Measurements from ENCODE around the gene FCGR3A.
A peak's percentile ranks its signal among the peaks of the same experiment; 100 is the strongest.
"Not testable (repeated sequence)": the region's sequence is repeated elsewhere in the genome, so short reads cannot be mapped to it uniquely, and the experiment has no call there.

The FCGR3A gene

DNA sequence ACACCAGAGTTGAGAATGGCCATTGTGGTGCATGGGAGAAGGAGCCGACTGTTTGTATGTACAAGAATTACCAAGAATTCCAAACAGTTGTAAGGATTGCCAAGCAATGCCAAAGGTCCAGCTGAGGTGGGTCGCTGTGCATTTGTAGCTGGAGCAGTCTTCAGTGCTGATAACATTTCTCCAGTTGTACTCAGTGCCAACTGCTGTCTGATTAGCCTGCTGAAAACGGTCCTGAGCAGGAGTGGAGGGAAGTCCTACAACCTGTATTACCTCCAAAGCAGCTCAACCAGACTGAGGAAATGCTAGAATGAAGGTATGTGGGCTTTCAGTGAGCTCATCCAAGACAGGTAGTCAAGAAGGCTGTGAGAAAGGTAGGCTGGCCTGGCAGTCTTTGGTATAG lies 6.5 kb upstream of the FCGR3A start:
- not testable (repeated sequence) for DNase-seq

DNA sequence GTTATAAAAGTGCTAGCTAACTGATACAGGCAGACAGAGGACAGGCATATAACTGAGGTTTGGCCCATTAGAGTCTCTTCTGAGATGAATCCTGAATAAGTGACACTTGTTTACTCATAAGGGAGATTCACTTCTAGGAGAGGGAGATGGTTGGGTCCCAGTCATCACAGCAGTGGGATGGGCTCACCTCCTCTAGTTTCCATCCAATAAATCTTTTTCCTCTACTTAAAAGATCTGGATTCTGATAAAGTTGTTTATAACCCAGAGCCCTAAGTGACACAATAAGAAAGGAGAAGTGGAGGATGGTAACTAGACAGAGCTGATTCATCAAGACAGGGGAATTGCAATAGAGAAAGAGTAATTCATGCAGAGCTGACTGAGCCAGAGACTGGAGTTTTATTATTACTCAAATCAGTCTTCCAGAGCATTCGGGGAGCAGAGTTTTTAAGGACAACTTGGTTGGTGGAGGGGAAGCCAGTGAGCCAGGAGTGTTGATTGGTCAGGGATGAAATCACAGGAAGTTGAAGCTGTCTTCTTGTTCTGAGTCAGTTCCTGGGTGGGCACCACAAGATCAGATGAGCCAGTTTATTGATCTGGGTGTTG lies 5.3 kb upstream of the FCGR3A start:
- DNase-seq: peak in 1 of 5 experiments; percentile 19

GRCh38 chr1:161554340-161554739 lies 4.7 kb upstream of the FCGR3A start:
- DNase-seq: not testable (repeated sequence)

DNA sequence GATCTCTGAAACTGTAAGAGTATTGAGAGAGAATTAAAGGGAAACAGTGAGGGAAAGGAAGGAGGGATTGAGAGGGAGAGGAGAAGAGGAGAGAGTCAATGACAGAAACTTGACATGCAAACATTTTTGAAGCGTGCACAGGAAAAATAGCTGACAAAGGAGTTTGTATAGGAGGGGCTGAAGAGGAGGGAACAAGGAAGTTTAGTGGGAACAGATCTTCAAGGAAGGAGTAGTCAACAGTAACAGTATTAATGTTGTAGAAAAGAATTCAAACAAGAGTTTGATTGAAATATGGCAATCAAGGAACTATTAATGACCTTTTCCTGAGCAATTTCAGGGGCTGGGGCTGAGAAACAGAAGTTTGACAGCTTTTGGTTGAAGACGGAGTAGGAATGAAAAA lies 4.0 kb upstream of the FCGR3A start:
- DNase-seq: not testable (repeated sequence)

DNA sequence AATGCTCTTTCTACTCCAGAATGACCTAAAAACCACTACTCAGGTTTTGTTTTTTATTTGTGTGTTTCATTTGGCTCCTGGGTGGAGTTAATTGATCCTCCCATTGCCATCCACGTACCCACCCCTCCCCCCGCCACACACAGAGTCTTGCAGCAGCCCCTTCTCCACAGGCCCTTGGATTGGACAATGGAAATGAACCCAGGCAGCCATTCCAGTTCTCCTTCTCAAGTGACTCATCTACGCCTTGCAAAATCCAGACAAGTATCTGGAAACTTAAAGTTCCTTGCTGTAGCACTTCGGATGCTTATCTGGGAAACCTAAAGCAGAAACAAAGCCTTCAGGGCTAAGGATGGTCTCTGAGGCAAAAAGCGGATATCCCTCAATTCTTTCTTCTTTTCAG lies 1.3 kb upstream of the FCGR3A start:
- DNase-seq: not testable (repeated sequence)

GRCh38 chr1:161548749-161549406 lies 740 bp downstream of the FCGR3A start:
- DNase-seq: not testable (repeated sequence)

DNA sequence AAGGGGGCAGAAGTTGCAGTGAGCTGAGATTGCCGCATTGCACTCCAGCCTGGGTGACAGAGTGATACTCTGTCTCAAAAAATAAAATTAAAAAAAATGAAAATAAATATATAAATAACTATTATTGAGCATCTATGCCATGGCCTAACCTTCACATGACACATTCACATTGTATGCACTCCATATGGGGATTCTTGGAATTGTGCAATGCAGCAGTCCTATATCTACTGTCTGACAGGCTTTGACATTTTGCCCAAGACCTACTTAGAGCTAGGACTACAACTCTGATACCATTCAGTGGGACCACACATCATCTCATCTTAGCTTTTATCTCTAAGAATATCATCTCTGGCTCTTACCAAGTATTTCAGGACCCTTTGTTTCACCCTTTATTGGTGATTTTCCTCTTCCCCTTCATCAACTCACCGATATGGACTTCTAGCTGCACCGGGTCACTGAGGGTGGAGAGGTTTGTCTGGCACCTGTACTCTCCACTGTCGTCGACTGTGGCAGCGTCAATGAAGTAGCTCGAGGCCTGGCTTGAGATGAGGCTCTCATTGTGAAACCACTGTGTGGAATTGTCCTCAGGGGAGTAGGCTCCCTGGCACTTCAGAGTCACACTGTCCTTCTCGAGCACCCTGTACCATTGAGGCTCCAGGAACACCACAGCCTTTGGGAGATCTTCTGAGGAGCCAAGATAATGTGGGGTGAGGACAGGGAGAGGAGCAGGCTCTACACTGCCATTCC lies 1.4 kb downstream of the FCGR3A start:
- DNase-seq: not testable (repeated sequence)

GRCh38 chr1:161545005-161545731 lies 4.5 kb downstream of the FCGR3A start:
- peak in 2 of 5 experiments; percentile 27 to 39 for DNase-seq

DNA sequence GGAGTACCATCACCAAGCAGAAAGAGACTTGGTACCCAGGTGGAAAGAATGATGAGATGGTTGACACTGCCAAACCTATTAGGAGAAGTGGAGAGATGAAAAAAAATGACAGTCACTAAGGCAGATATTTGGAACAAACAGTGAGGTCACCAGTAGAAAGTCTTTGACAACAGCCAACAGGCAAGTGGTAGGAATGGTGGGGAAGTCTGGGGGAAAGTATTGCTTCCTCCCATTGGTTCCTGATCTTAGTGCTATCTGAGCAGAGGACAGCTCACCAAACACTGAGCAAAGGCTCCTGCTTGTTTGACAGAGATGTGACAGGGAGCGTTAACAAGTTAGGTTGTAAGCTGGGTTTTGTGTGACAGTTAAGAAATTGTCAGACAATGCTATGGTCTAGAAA lies 6.5 kb downstream of the FCGR3A start:
- not testable (repeated sequence) for DNase-seq

- peak in 3 of 5 experiments; percentile 21 to 88 (median 78) for DNase-seq
Observed at GRCh38 chr1:161542091-161542559, 7.5 kb downstream of the FCGR3A start.

DNA sequence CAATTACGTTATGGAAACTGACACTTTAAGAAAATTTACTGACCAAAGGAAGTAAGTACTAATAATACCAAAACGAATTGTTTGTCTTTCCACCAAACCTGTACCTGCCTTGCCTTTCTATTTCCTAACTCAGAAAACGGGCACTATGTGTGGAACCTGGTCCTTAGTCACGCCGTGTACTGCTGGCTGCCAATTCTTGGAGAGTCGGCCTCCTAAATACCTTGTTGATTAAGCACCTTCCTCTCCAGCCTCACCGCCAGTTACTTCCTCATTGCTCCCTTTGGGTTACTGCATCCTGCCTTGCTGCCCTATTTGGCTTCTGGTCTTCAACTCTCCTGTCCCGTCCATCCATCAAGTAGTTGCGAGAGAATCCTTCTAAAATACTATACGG lies 9.1 kb downstream of the FCGR3A start:
- DNase-seq: peak in 1 of 5 experiments; percentile 13

DNA sequence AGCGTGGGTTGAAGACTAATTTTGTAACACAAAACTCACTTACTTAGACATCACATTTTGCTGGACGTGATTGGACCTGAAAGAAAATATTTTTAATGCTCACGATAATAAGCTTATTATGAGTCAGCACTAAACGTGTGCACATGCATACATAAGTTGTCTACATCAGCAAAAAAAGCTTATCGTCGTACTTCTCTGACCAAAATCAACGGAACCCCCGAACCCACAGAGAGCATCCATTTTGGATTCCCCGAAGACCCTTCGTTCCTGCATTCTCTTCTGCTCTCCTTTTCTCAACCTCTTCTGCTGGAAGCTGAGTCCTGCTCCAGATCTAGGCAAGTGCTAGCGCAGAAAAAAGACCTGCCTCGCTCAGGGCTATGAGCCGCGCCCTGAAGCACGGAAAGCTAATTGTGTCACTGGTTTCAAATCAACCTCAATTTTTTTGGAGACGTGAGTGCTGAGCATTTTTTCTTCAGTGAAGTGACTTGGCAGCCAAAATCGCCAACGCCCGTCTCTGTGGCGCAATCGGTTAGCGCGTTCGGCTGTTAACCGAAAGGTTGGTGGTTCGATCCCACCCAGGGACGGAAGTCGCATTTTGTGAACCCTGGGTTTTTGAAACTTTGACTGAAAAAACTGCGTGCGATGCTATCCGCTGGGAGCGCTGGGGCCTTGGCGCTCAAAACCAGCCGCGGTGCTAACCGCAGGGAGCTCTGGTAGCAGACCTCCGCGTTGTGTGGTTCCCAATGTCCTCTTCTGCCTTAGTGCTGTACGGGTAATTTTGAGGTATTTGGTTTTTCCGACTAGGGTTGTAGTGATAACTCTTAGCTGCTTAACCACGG lies 9.7 kb downstream of the FCGR3A start:
- DNase-seq: peak; percentile 42 to 89 (median 88)

DNA sequence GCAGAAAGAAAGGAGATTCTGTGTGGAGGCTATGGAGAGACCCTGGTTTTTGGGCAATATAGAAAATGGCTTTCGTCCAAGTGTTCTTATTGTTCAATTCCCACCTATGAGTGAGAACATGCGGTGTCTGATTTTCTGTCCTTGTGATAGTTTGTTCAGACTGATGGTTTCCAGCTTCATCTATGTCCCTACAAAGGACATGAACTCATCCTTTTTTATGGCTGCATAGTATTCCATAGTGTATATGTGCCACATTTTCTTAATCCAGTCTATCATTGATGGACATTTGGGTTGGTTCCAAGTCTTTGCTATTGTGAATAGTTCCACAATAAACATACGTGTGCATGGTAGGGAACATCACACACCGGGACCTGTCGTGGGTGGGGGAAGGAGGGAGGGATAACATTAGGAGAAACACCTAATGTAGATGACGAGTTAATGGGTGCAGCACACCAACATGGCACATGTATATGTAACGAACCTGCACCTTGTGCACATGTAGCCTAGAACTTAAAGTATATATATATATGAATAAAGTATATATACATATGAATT lies 10.6 kb downstream of the FCGR3A start:
- not testable (repeated sequence) for DNase-seq

GRCh38 chr1:161537068-161537669 lies 12.4 kb downstream of the FCGR3A start:
- not testable (repeated sequence) for DNase-seq

- DNase-seq: not testable (repeated sequence)
Observed at GRCh38 chr1:161532644-161533567, 16.7 kb downstream of the FCGR3A start.

- DNase-seq: no peak
Observed at GRCh38 chr1:161531986-161532643, 17.5 kb downstream of the FCGR3A start.

DNA sequence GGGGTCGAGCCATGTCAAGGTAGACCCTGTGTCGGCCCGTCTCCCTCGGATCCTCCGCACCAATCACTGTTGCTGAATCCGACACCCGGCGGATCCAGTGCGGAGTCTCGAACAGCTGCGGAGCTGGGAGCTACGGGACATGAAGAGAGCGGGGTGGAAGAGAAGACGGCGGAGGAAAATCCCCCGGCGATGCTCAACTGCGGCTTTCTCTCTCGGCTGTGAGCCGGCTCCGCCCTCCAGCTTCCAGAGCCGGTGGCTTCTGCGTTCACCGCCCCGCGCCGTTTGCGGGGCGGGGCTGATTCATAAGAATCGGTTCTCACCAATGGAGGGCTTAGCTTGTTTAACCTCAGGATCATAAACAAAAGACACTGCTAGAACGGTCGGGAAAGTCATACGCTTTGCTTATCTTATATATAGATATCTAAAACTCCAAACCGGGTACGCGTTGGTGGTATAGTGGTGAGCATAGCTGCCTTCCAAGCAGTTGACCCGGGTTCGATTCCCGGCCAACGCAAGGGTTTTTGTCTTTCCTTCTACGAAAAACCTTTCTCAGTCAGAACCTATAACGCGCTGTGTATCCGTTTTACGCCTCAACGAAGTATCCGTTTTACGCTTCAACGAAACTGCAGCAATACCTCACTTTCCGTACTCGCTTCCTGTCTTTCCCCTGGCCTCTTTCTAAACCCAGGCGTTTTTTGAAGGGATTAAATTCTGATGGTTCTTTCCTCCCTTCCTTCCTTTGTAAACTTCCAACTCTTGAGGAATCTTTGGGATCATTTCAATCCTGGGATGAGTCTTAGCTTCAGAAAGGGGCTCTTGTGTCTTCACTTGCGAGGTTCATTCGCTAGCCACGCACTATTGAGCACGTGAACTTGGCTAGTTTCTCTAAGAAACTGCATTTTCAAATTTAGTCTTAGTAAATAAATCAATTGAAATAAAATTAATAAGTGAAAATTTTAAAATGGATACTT lies 18.7 kb downstream of the FCGR3A start:
- peak; percentile 66 to 94 (median 88) for DNase-seq

DNA sequence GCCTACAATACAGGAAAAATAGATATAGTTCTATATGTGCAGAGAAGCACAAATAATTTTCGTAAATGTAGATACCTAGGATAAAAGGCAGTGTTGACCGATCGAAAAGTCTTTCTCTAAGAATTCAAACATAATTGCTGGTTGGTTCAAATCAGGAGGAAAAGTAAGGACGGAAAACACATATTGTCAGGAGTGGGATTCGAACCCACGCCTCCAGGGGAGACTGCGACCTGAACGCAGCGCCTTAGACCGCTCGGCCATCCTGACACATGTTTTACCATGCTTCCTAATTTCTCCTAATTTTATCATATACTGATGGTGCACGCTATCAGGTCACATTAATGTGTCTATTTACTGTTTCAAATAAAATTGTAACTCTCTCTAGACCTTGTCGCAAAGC lies 19.5 kb downstream of the FCGR3A start:
- DNase-seq: peak in 4 of 5 experiments; percentile 50 to 69 (median 56)
